Colon (tissue), 2 donors: ENCODE data around the gene GPR68.
"Not testable (repeated sequence)": the region's sequence is repeated elsewhere in the genome, so short reads cannot be mapped to it uniquely, and the experiment has no call there.

ENCODE experiments used
- FAIRE-seq: peaks from 2 replicates; lab custom pipeline; 2012; peaks lifted over from hg19 to GRCh38; lab: Jason Lieb, UNC
- donor health status: control.
- donor health status: control.

GPR68 gene

DNA sequence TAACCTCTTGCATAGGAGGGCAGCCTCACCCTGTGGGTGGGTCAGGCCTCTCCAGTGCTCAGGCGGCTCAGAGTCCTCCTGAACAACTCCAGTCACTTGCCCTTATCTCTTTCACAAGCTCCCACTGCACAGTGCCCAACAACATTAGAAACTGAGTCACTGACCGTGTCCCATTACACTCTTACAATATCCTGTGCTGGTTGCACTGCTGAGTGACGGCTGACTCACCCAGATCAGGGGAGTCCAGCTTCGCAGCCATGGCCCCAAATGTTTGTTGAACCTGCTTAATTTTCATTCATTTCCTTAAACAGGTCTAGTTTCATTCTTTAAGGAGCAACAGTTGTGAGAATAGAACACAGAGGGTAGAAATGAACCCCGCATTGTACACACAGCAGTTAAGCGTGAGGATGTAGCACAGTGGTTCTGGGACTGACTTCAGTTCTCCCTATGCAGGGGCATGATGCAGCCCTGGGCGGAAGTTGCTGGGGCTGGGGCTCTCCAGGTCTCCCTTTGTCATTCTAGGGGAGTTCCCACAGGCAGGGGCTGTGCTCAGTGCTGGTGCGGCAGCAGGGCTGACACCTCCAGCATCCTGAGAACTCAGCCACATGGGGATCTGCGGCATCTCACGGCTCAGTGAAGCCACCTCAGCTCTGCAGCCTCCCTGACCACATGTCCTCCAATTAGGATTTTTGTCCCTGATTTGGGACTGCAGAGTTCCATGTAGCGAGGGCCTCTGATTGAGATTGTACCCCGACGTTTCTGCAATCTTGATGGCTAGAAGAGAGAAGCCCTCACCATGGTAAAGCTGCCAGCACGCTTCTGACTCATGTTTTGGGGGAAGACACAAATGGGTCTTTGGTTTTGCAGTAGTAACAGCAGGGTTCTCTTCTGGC is 16.1 kb downstream of the GPR68 start:
- no peak for FAIRE-seq

DNA sequence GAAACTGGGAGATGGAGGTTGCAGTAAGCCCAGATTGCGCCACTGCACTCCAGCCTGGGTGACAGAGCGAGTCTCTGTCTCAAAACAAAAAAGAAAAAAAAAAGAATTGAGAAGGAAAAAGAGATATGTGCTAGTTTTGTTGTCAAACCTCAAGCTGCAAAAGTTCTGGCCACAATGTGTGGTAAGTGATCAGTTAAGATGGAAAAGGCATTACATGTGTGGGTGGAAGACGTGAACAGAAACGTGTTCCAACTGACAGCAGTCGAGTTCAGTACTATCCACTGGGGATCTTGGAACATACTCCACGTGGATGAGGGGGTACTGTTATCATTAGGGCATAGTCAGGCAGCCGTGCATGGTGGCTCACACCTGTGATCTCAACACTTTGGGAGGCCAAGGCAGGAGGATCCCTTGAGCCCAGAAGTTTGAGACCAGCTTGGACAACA is 17.3 kb downstream of the GPR68 start:
- FAIRE-seq = no peak

DNA sequence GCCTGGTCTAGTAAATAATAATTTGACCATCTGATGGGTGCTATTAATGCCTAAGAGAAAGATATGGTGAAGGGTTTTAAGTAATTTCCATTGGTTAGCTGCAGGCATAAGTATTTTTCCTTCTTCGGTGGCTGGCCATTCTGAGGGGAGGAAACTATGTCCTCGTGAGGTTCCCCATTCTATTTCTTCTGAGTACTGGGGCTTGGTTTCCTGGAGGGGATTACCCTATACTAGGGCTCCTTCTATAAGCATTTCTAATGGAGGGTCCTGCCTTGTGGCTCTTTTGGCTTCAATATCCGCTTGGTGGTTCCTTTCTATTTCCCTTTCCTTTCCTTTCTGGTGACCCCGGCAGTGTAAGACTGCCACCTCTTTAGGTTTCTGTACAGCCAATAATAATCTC is 18.1 kb downstream of the GPR68 start:
- FAIRE-seq = not testable (repeated sequence)

DNA sequence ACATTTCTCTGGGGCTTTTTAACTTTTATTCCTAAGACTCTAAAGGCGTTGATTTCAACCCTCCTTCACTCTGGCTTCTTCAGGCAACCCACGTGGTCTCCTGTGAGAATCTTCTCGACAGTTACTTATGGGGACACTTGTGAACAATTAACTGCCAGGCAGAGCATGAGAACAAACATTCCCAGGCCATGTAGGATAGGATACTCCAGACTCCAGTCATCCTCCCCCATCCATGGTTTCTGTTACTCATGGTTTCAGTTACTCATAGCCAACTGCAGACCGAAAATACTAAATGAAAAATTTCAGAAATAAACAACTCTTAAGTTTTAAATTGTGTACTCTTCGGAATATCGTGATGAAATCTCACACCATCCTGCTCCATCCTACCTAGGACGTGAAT is 19.5 kb downstream of the GPR68 start:
- FAIRE-seq = no peak

DNA sequence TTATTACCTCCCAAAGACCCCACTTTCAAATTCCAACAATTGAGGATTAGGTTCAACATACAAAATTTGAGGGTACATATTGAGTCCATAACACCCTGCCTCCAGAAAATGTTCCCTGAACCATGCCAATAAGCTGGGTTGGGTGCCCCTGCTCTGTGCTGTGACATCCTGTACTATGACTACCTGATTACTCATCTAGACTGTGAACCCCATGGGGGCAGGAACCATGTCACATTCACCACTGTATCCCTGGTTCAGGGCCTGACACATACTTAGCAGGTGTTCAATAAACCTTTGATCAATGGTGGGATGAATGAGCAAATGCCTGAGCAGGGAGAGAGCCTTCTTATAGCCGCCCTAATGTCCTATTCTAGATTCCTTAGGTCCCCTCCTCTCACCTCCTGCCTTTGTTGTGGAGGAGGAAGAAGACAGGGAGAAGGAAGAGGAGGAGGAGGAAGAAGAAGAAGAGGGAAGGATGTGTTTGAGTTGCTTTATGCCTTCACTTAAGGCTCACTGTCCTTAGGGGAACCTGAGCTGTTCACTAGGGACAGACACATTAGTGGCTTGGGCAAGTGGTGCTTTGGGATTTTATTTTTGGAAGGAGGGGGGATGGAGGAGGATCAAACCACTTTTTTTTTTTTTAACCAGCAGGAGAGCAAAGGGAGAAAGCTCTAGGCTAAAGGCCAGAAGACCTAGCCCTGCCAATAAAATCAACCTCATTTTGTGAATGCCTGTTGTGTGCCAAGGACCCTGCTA is 21.3 kb downstream of the GPR68 start:
- no peak for FAIRE-seq

DNA sequence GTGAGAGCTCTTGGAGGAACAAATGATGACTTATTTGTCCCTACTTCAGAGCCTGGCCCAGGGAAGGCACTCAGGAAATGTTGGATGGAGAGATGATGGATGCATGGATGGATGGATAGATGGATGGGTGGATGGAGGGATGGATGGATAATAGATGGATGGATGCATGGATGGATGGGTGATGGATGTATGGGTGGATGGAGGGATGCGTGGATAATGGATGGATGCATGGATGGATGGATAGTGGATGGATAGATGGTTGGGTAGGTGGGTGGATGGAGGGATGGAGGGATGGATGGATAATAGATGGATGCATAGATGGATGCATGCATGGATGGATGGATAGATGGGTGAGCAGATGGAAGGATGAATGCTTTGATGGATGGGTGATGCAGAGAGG is 23.2 kb downstream of the GPR68 start:
- no peak for FAIRE-seq

DNA sequence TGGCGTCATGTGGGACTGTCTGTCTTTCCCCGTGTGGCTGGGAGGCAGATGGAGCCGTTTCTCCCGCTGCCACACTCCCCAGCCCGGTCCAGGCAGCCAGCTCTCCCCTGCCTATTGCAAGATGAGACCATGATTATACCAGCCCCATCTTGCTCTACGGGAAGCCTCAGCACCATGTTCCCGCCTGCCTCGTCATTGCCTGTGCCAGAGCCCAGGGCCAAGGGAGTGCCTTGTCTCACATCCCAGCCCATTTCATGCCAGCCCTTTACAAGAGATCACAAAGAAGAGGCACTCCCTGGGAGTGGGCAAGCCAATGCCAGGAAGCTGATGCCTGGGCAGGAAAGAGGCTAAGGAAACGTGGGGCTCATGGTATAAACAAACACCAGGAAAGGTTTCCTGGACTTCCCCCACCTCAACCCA is 23.9 kb downstream of the GPR68 start:
- FAIRE-seq = no peak

DNA sequence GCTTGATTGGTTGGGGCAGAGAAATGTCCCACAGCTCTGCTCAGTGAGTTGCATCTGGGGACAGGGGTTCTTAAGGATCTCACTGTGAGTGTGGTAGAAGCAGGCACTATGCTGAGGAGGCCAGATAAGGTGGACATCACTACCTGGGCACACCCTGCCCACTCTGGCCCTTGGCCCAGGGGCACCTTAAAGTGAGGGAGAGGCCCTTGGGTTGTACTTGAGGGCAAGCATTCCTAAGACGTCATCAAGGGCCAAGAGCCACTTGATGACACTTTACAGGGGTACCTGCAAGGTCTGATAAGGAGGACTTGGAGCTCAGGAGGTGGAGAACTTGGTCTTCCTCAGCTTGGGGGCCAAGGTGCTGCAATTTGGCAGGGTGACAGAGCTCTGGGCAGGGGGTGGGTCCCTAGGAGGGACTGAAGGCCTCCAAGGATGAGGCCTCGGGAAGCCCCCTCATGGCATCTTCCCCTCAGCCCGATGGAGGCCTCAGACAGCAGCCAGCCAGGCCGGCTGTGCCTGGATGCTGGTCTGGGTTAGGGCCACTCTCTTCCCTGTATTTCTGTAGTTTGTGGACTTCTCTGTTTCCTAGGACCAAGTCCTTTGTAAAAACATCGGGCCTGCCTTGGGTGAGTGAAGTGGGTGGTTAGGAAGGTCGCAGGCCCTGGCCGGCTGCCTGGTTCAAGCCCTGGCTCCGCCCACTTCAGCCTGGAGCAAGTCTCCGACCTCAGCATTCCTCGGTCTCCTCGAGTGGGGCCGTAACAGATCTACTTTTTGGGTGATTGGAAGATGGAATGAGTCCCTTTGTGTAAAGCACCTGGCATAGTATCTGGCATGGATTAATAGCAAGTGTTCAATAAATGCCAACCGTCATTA is 24.8 kb downstream of the GPR68 start:
- FAIRE-seq = no peak

DNA sequence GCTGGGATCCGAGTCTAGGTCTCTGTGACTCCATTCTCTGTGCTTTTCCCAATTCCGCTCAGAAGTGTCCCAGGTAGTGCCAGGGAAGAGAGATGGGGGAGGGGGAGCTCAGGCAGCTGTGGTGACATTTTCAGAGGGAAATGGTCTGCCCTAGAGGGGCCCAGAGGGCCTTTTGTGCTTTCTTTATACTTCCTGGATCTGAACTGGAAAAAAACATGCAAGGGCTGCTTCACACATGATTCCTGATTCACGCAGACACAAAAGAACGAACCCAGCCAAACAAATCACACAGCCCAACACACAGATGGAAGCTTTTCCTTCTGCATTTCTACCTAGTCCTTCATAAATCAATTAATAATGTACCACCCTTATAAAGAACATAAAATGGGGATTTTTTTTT is 26.5 kb downstream of the GPR68 start:
- FAIRE-seq = no peak

DNA sequence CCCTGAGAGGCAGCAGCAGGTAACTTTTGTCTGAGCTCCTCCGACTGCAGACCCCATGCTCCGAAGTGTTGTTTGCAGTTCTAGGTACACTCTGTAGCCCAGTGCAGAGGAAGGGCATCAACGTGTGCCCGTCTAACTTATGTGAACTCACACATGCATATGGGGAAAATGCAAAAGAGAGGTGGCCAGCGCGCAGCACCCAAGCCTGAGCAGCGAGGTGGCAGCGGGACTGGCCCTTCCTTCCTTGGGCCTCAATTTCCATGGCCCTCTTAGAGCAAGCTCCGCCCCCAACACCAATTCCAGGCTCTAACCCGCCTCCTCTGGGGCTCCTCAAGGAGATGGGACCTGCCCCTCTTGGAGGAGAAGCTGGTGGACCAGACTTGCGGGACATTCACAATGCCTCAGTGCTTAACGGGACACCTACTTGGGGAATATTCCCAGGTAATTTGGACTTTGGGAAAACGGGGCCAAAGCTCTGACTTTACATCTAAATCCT is 27.7 kb downstream of the GPR68 start:
- no peak for FAIRE-seq

DNA sequence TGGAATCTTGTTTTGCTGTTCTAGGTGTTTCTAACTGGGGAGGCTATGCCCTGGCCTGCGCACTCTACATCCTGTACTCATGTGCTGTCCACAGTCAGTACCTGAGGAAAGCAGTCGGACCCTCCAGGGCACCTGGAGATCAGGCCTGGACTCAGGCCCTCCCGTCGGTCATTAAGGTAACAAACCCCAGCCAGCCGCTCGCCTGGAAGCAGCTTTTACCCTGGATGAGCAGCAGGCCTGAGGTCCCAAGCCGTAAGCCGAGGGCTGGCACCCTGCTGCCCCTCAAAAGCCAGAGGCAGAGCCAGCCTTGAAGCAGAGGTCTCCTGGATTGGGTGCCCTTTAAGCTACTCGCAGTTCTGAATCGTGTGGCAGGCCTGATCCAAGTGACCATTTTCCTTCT is 29.1 kb downstream of the GPR68 start:
- FAIRE-seq = no peak

DNA sequence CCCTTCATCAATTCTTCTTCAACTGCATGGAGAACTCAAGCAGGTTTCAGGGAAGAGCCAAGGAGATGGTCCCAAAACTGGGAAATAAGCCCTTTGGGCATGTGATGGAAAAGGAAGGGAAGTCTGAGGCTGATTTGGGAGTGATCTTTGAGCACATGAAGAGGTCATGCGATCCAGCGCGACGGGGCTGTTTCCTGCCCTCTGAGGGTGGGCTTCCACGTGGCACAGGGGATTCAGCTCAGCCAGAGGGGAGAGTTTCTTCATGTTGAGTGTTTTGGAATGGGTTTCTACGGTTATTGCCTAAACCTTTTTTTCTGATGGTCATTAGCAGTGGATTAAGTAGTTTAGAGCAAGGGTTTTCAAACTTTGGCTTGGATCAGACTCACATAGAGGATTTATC is 30.2 kb downstream of the GPR68 start:
- no peak for FAIRE-seq

DNA sequence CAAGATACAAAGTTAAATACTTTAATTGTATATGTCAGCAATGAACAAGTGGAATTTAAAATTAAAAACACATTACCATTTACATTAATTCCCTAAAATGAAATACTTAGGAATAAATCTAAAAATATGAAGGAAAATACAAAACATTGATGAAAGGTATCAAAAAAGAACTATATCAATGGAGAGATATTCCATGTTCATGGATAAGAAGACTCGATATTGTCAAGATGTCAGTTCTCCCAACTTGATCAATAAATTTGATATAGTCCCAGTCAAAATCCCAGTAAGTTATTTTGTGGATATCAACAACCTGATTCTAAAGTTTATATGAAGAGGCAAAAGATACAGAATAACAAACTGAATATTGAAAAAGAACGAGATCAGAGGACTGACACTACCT is 33.5 kb downstream of the GPR68 start:
- no peak for FAIRE-seq

DNA sequence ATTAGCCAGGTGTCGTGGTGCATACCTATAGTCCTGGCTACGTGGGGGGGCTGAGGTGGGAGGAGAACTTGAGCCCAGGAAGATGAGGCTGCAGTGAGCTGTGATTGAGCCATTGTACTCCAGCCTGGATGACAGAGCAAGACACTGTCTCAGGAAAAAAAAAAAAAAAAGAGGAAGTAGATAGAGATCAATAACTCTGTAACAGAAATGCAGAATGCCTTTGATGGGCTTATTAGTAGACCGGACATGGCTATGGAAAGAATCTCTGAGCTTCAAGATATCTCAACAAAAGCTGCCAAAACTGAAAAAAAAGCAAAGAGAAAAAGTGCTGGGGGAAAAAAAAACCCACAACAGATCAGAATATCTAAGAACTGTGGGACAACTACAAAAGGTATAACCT is 37.5 kb downstream of the GPR68 start:
- FAIRE-seq = no peak

DNA sequence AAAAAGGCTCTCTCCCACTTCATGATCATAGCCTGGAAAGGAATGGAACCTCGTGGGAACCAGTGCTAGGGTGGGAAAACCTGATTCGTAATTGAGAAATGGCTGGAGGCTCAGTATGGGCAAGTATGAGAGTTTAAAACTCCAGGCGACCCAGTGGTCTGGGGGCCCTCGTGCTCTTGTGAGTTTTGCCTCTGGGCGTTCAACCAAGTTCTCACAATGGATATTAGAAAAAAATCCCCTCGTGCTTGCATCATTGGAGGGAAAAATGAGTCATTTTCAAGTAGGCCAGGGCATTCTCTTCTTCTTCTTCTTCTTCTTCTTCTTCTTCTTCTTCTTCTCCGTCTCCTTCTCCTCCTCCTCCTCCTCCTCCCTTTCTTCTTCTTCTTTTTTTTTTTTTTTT is 39.0 kb downstream of the GPR68 start:
- FAIRE-seq = no peak

DNA sequence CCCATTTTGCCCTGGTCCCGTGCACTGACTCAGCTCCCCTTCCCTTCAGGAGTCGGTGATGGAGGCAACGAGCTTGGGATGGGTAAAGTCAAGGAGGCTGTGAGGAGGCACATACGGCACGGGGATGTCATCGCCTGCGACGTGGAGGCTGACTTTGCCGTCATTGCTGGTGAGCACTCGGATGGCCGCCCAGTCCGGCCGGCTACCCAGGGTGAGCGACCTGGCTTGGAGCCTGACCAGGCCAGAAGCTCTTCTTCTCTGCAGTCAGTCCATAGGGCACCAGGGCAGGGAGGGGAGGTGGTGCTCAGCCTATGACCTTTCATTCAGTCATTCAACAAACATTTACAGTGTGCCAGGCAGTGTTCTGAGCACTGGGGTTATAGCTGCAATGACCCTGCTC is 39.8 kb downstream of the GPR68 start:
- FAIRE-seq = no peak

DNA sequence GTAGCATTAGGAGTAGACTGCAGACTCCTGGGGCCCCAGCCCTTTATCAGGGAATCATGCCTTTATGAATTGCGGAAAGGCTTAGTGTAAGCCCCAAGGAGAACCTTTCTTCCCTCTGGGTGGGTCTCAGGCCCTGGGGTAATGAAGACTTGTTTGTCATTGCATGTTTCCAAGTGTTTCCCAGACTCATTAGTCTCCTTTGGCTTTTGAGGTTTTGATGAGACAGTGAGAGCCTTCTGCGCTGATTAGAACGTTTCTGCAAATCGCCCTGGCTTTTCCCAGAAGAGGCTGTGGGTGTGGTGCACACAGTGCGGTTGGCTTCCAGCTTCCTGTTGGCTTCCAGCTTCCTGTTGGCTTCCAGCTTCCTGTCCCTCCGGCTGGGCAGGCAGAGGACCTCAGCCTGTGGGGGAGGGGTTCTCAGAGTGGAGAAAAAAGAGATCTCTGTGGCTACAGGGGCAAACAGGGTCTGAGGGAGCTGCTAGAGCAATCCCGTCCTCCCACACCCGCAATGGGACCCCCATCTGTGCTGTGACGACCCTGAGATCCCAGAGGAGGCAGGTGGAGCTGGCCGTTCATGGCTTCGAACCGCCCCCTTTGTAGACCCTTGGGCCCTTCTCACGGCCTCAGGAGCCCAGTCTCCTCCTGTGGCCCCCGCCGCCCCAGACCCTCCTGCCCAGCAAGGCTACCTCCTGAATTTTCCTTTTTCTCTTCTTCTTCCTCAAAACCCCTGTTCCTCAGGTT is 42.1 kb downstream of the GPR68 start:
- FAIRE-seq = no peak

DNA sequence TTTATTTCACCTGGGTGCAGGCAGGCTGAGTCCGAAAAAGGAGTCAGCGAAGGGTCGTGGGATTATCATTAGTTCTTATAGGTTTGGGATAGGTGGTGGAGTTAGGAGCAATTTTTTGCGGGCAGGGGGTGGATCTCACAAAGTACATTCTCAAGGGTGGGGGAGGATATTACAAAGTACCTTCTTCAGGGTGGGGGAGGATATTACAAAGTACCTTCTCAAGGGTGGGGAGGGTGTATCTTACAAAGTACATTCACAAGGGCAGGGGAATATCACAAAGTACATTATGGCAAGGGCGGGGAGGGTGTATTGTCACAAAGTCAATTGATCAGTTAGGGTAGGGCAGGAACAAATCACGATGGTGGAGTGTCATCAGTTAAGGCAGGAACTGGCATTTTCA is 43.7 kb downstream of the GPR68 start:
- not testable (repeated sequence) for FAIRE-seq

DNA sequence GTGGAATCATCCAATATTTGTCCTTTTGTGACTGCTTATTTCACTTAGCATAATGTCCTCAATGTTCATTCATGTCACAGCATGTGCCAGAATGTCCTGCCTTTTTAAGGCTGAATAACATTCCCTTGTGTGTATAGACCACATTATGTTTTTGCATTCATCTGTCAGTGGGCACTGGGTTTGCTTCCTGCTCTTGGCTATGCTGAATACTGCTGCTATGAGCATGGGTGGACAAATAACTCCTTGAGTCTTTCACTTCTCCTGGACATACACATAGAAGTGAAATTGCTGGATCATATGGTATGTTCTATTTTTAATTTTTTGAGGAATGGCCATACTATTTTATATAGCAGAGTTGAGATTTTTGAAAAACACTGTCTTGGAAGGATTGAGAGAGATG is 46.9 kb downstream of the GPR68 start:
- FAIRE-seq = no peak

DNA sequence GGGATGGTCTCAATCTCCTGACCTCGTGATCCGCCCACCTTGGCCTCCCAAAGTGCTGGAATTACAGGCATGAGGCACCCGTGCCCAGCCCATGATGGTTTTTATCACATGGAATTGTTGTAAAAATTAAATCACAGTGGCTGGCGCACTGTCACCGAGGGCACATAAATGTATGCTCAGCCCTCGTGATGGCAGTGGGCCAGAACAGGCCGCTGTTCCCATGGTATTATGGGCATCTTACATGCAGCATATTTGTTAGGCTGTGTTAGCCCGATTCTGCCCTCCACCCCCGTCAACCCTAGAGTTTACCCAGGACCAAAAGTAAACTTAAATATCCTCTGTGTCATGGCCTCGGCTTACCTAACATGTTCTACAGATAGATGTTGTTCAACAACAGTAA is 48.6 kb downstream of the GPR68 start:
- FAIRE-seq = no peak

DNA sequence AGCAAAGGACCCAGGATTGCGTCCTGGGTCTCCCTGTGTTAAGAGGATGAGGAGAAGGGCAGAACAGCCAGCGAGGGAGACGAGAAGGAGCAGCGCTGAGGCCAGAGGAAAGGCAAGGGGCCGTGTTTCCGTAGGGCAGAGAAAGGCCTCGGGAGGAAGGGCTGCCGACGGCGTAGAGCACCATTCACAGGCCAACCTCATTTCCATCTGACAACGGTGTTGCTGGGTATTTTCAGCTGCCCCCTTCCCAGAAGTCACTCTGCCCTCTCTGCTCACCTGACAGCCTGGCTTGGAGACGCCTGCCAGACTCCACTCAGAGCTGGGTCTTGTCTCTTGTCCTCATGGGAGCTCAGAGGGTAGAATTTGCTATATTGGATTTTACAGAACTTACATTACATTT is 51.4 kb downstream of the GPR68 start:
- no peak for FAIRE-seq

DNA sequence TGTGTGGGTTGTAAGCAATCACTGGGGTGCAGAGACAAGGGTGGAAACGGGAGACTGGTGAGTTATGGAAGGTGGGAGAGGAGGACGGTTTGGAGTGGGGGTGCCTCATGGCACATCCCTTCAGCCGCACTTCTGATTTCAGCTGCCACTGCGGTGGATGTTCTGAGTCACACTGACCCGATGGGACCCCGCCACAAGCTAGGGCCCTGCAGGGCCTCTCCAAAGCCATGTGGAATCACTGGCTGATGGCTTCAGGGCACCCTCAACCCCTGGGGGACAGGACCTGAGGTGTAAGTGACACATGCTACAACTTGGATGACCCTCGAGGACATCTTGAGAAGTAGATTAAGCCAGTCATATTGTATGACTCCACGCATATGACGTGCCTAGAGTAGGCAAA is 53.7 kb downstream of the GPR68 start:
- FAIRE-seq = no peak
